HepG2 (cell line): ENCODE results near the gene NARF. TPM values are rescaled to one million over a fixed set of nuclear protein-coding genes. Genes with fewer than 3 reads are reported as not detected.

Source experiments
- HMG20A ChIP-seq: IDR thresholded peaks from 2 replicates; pipeline ENCODE4 v1.6.1; 2016; ENCODE audit warnings: borderline replicate concordance
- NPAS2 ChIP-seq: sonication (generic); formaldehyde crosslinking; IDR thresholded peaks from 2 replicates; pipeline ENCODE4 v1.8.0; 2022; ENCODE audit warnings: mild to moderate bottlenecking, missing genetic modification reagents, borderline replicate concordance
- ZNF101 ChIP-seq: sonication (generic); formaldehyde crosslinking; IDR thresholded peaks from 2 replicates; pipeline ENCODE4 v1.4.0; 2020; ENCODE audit warnings: mild to moderate bottlenecking, low read depth, missing genetic modification reagents, borderline replicate concordance
- ZNF251 ChIP-seq: sonication (generic); formaldehyde crosslinking; IDR thresholded peaks from 2 replicates; pipeline ENCODE4 v1.9.0; 2021; ENCODE audit warnings: mild to moderate bottlenecking, missing genetic modification reagents
- ZNF317 ChIP-seq: sonication (generic); formaldehyde crosslinking; IDR thresholded peaks from 2 replicates; pipeline ENCODE4 v1.5.0; 2020; ENCODE audit warnings: mild to moderate bottlenecking, missing genetic modification reagents
- ZNF619 ChIP-seq: sonication (generic); formaldehyde crosslinking; IDR thresholded peaks from 2 replicates; pipeline ENCODE4 v1.4.0; 2020; ENCODE audit warnings: mild to moderate bottlenecking, missing genetic modification reagents
- ZSCAN12 ChIP-seq: sonication (generic); formaldehyde crosslinking; IDR thresholded peaks from 2 replicates; pipeline ENCODE4 v1.9.0; 2021; ENCODE audit warnings: mild to moderate bottlenecking, missing genetic modification reagents
- polyA plus RNA-seq, 8 experiments: library from polyadenylated mRNA; depleted of rRNA in 3 of 8; stranded (reverse) in 7 of 8; unstranded in 1 of 8; fragments of >200 nt; fragmentation: Illumina TruSeq in 4 of 8; extraction: Trizol in 4 of 8; gene quantifications; 2 replicates each; pipeline versions ENCODE4 v1.2.1 to v1.2.3, GENCODE V29; 2011 to 2016; ENCODE audit warnings: low read depth in 4 of 8, missing spikeins in 1 of 8, mixed read lengths in 1 of 8; ENCODE audit not compliant: insufficient read depth in 1 of 8
- total RNA-seq, 5 experiments: library from RNA; depleted of rRNA; stranded (reverse); fragments of >200 nt; fragmentation: Illumina TruSeq; extraction: Trizol; gene quantifications; 2 replicates each; pipeline ENCODE4 v1.2.3, GENCODE V29; 2016; ENCODE audit warnings: low read depth in 1 of 5
- TF ChIP-seq, protein P1 (sequence below): sonication (generic); formaldehyde crosslinking; IDR thresholded peaks from 2 replicates; pipeline ENCODE4 v1.4.0; 2020; ENCODE audit warnings: mild to moderate bottlenecking, missing genetic modification reagents
- TF ChIP-seq, protein P2 (sequence below): sonication (generic); formaldehyde crosslinking; IDR thresholded peaks from 2 replicates; pipeline ENCODE4 v1.9.0; 2021; ENCODE audit warnings: missing genetic modification reagents, borderline replicate concordance
- TF ChIP-seq, protein P3 (sequence below): sonication (generic); formaldehyde crosslinking; IDR thresholded peaks from 2 replicates; pipeline ENCODE4 v1.8.0; 2022; ENCODE audit warnings: mild to moderate bottlenecking, missing genetic modification reagents; ENCODE audit not compliant: insufficient replicate concordance
- TF ChIP-seq, protein P4 (sequence below): sonication (generic); formaldehyde crosslinking; conservative IDR thresholded peaks from 2 replicates; pipeline ENCODE4 v1.4.0; 2020; ENCODE audit warnings: missing genetic modification reagents
- TF ChIP-seq, protein P5 (sequence below): sonication (generic); formaldehyde crosslinking; IDR thresholded peaks from 2 replicates; pipeline ENCODE4 v1.4.0; 2020; ENCODE audit warnings: missing genetic modification reagents

The NARF gene
- total and polyA plus RNA-seq, 2 of the 13 experiments (the other 11 are each of a cell fraction or from before 2014, with no cell fraction given), result 61.1 to 144 TPM

DNA sequence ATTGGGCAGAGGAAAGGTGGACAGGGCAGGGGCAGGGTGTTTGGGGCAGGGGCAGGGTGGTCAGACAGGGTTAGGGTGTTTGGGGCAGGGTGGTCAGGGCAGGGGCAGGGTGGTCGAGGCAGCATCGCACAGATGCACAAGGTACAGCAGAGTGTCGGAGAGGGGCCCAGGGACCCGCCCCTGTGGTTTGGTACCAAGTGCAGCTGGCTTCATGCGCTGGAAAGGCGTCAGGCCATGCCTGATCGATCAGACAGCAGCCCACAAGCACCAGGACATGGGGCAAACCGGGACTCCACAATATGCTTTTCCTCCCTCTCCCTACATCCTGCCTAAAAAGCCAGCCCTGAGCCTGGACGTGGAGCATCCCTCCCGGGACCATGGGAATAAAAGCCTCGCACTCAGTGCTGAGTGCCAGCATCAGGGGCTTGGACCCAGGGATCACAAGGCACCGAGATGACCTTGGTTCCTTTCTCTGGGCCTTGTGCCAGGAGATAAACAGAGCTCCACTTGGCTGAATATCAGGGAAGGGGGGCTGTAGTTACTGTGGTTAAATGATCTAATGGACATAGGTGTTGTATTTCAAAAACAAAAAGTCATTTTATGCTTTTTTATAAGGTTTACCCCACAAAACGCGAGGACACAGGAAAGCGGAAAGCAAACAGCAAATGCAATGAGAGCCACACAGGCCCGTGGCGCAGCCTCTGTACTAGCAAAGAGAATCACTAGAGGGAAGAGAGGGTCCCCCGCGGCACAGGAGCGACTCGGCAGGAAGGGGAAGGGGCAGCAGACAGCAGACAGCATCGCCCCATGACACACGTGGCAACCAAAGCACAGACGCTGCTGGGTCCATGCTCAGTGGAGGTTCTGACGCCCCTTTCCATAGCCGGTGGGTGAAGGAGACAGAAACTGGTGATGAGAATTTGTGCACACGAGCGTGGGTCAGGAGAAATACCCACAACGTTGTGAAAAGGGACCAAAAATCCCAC lies 45.7 kb upstream of the NARF start (continued):
- TF ChIP-seq, protein P1, sequence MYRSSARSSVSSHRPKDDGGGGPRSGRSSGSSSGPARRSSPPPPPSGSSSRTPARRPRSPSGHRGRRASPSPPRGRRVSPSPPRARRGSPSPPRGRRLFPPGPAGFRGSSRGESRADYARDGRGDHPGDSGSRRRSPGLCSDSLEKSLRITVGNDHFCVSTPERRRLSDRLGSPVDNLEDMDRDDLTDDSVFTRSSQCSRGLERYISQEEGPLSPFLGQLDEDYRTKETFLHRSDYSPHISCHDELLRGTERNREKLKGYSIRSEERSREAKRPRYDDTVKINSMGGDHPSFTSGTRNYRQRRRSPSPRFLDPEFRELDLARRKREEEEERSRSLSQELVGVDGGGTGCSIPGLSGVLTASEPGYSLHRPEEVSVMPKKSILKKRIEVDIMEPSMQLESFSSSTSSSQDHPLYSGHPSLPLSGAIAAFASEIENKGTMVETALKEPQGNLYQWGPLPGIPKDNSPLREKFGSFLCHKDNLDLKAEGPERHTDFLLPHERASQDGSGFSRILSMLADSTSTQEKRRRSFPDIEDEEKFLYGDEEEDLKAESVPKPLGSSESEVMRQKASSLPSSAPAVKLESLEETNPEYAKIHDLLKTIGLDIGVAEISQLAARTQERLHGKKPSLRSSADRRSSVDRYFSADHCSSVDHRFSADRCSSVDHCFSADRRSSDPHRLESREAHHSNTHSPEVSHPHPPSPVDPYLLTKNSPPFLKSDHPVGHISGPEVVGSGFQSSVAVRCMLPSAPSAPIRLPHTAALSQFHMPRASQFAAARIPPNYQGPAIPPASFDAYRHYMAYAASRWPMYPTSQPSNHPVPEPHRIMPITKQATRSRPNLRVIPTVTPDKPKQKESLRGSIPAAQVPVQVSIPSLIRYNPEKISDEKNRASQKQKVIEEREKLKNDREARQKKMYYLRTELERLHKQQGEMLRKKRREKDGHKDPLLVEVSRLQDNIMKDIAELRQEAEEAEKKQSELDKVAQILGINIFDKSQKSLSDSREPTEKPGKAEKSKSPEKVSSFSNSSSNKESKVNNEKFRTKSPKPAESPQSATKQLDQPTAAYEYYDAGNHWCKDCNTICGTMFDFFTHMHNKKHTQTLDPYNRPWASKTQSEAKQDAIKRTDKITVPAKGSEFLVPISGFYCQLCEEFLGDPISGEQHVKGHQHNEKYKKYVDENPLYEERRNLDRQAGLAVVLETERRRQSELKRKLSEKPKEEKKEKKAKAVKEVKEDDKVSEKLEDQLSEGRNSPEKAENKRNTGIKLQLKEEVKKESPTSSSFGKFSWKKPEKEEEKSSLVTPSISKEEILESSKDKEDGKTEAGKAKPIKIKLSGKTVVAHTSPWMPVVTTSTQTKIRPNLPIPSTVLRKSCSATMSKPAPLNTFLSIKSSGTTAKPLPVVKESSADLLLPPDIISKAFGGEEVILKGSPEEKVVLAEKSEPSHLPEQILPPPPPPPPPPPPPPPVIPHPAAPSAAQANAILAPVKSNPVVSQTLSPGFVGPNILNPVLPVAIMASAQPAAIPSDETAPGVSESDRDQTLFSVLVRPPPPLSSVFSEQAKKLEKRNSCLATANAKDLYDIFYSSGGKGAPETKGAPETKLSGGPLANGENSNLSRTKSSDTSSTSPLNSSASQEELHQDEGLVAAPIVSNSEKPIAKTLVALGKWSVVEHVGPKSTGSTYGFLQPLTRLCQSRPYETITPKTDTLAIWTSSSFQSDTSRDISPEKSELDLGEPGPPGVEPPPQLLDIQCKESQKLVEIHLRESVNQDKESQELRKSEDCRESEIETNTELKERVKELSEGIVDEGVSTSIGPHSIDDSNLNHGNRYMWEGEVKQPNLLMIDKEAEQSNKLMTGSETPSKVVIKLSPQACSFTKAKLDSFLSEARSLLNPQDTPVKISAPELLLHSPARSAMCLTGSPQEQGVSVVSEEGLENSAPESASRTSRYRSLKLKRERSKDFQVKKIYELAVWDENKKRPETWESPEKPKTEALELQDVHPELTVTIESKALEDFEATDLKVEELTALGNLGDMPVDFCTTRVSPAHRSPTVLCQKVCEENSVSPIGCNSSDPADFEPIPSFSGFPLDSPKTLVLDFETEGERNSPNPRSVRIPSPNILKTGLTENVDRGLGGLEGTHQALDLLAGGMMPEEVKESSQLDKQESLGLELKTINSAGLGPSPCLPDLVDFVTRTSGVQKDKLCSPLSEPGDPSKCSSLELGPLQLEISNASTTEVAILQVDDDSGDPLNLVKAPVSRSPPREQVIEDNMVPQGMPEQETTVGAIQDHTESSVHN (CRISPR knock-in tag), result no peak
- TF ChIP-seq NPAS2, result no peak
- TF ChIP-seq, protein P2, sequence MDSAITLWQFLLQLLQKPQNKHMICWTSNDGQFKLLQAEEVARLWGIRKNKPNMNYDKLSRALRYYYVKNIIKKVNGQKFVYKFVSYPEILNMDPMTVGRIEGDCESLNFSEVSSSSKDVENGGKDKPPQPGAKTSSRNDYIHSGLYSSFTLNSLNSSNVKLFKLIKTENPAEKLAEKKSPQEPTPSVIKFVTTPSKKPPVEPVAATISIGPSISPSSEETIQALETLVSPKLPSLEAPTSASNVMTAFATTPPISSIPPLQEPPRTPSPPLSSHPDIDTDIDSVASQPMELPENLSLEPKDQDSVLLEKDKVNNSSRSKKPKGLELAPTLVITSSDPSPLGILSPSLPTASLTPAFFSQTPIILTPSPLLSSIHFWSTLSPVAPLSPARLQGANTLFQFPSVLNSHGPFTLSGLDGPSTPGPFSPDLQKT, result no peak
- TF ChIP-seq ZNF101 (CRISPR knock-in tag), result no peak
- TF ChIP-seq, protein P3, sequence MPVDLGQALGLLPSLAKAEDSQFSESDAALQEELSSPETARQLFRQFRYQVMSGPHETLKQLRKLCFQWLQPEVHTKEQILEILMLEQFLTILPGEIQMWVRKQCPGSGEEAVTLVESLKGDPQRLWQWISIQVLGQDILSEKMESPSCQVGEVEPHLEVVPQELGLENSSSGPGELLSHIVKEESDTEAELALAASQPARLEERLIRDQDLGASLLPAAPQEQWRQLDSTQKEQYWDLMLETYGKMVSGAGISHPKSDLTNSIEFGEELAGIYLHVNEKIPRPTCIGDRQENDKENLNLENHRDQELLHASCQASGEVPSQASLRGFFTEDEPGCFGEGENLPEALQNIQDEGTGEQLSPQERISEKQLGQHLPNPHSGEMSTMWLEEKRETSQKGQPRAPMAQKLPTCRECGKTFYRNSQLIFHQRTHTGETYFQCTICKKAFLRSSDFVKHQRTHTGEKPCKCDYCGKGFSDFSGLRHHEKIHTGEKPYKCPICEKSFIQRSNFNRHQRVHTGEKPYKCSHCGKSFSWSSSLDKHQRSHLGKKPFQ (CRISPR knock-in tag), result no peak
- no peak for TF ChIP-seq ZNF317 (CRISPR knock-in tag)
- TF ChIP-seq, protein P4, sequence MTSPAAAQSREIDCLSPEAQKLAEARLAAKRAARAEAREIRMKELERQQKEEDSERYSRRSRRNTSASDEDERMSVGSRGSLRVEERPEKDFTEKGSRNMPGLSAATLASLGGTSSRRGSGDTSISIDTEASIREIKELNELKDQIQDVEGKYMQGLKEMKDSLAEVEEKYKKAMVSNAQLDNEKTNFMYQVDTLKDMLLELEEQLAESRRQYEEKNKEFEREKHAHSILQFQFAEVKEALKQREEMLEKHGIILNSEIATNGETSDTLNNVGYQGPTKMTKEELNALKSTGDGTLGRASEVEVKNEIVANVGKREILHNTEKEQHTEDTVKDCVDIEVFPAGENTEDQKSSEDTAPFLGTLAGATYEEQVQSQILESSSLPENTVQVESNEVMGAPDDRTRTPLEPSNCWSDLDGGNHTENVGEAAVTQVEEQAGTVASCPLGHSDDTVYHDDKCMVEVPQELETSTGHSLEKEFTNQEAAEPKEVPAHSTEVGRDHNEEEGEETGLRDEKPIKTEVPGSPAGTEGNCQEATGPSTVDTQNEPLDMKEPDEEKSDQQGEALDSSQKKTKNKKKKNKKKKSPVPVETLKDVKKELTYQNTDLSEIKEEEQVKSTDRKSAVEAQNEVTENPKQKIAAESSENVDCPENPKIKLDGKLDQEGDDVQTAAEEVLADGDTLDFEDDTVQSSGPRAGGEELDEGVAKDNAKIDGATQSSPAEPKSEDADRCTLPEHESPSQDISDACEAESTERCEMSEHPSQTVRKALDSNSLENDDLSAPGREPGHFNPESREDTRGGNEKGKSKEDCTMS (CRISPR knock-in tag), result no peak
- TF ChIP-seq, protein P5, sequence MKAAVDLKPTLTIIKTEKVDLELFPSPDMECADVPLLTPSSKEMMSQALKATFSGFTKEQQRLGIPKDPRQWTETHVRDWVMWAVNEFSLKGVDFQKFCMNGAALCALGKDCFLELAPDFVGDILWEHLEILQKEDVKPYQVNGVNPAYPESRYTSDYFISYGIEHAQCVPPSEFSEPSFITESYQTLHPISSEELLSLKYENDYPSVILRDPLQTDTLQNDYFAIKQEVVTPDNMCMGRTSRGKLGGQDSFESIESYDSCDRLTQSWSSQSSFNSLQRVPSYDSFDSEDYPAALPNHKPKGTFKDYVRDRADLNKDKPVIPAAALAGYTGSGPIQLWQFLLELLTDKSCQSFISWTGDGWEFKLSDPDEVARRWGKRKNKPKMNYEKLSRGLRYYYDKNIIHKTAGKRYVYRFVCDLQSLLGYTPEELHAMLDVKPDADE (CRISPR knock-in tag), result no peak
- peak; percentile 71; the same call in 1 of the 2 replicates for TF ChIP-seq HMG20A
- no peak for TF ChIP-seq ZSCAN12 (CRISPR knock-in tag)
- no peak for TF ChIP-seq ZNF251
- no peak for TF ChIP-seq ZNF619 (CRISPR knock-in tag)
